DOHH2 (cell line): Measurements from ENCODE around the gene G3BP2.
"Not testable (repeated sequence)": the region's sequence is repeated elsewhere in the genome, so short reads cannot be mapped to it uniquely, and the experiment has no call there.

Experiments used
- EZH2phosphoT487 ChIP-seq: fragments of 200-600 bp; sonication (generic); IDR thresholded peaks from 2 replicates; pipeline ENCODE4 v1.6.1; 2017; ENCODE audit warnings: borderline replicate concordance, mild to moderate bottlenecking, antibody characterized with exemption, low read length, moderate library complexity, mixed read lengths
- TF ChIP-seq, protein P1 (sequence below): fragments of 200-600 bp; sonication (generic); IDR thresholded peaks from one replicate; pipeline ENCODE4 v1.5.1; 2014; ENCODE audit warnings: antibody characterized with exemption, mild to moderate bottlenecking, low read depth, low read length; ENCODE audit not compliant: poor library complexity, severe bottlenecking

DNA sequence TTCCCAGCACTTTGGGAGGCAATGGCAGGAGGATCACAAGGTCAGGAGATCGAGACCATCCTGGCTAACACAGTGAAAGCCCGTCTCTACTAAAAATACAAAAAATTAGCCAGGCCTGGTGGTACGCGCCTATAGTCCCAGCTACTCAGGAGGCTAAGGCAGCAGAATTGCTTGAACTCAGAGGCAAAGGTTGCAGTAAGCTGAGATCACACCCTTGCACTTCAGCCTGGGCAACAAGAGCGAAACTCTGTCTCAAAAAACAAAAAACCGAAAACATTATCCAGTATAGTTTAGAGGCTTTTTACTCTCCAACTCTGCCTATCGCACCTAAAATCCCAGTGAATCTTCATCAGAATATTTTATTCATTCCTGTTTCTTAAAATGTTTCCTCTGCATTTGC is 5.6 kb downstream of the G3BP2 start:
- TF ChIP-seq, protein P1, sequence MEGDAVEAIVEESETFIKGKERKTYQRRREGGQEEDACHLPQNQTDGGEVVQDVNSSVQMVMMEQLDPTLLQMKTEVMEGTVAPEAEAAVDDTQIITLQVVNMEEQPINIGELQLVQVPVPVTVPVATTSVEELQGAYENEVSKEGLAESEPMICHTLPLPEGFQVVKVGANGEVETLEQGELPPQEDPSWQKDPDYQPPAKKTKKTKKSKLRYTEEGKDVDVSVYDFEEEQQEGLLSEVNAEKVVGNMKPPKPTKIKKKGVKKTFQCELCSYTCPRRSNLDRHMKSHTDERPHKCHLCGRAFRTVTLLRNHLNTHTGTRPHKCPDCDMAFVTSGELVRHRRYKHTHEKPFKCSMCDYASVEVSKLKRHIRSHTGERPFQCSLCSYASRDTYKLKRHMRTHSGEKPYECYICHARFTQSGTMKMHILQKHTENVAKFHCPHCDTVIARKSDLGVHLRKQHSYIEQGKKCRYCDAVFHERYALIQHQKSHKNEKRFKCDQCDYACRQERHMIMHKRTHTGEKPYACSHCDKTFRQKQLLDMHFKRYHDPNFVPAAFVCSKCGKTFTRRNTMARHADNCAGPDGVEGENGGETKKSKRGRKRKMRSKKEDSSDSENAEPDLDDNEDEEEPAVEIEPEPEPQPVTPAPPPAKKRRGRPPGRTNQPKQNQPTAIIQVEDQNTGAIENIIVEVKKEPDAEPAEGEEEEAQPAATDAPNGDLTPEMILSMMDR, result not testable (repeated sequence)
- TF ChIP-seq EZH2phosphoT487, result not testable (repeated sequence)
